Glutamatergic neuron (in vitro differentiated cells): Measurements from ENCODE around the gene TMEM221. TPM values are rescaled to one million over a fixed set of nuclear protein-coding genes. Genes with fewer than 3 reads are reported as not detected.

Source experiments
- DNase-seq: peaks from one replicate; pipeline ENCODE4 v3.0.0; 2022
- H3K27ac Mint-ChIP-seq: one replicate; pipeline ENCODE4 v1.8.0; 2020; ENCODE audit warnings: mild to moderate bottlenecking, mixed read lengths, inconsistent platforms; ENCODE audit not compliant: unreplicated experiment
- H3K27me3 Mint-ChIP-seq: one replicate; pipeline ENCODE4 v1.8.0; 2020; ENCODE audit warnings: mild to moderate bottlenecking, moderate library complexity, mixed read lengths, inconsistent platforms; ENCODE audit not compliant: unreplicated experiment
- H3K36me3 Mint-ChIP-seq: one replicate; pipeline ENCODE4 v1.8.0; 2020; ENCODE audit warnings: mild to moderate bottlenecking, mixed read lengths, inconsistent platforms; ENCODE audit not compliant: unreplicated experiment
- H3K4me1 Mint-ChIP-seq: one replicate; pipeline ENCODE4 v1.8.0; 2020; ENCODE audit warnings: mild to moderate bottlenecking, low read depth, mixed read lengths, inconsistent platforms; ENCODE audit not compliant: unreplicated experiment
- H3K4me3 Mint-ChIP-seq: one replicate; pipeline ENCODE4 v1.8.0; 2020; ENCODE audit warnings: mild to moderate bottlenecking, mixed read lengths, inconsistent platforms; ENCODE audit not compliant: unreplicated experiment
- H3K9me3 Mint-ChIP-seq: one replicate; pipeline ENCODE4 v1.8.0; 2020; ENCODE audit warnings: mild to moderate bottlenecking, moderate library complexity, mixed read lengths, inconsistent platforms; ENCODE audit not compliant: unreplicated experiment
- total RNA-seq: library from RNA; stranded (reverse); fragmentation: NEBNext Ultra II Directional; extraction: Animal tissue kit (Norgen Biotek cat#: 25700); gene quantifications from one replicate; pipeline ENCODE4 v1.2.1, GENCODE V29; 2021; ENCODE audit not compliant: unreplicated experiment
- TF ChIP-seq, protein P1 (sequence below): fragments of 200-600 bp; sonication (generic); IDR thresholded peaks from one replicate; pipeline ENCODE4 v1.5.0; 2021; ENCODE audit not compliant: partially characterized antibody, unreplicated experiment

TMEM221 gene
- total RNA-seq, 1 donor from 2014 or later: not detected

DNA sequence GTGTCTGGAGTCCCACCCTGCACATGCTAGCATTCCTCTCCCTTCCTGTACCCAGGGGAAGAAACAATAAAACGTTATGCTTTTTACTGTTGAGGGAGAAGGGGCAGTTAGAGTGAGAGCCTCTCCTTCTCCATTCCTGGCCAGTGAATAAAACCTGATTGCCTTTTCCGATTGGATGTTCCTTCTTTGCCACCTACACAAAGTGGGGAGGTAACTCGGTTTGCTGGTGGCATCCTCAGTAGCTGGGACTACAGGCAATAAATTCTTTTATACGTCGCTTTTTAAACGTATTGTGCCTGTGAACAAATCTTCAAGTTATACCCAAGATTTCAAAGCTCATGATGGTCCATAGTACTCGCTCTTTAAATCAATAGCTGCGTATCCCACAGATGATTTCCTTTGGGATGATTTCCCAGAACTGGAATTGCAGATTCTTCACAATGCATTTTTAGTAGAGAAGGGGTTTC, 29.3 kb downstream of the TMEM221 start:
- Mint-ChIP-seq H3K36me3 (no peaks in the 10 kb centered on the region), H3K9me3 (peaks cover 9% of the 10 kb centered on the region), H3K27ac (peak overlapping the region; percentile 89)

DNA sequence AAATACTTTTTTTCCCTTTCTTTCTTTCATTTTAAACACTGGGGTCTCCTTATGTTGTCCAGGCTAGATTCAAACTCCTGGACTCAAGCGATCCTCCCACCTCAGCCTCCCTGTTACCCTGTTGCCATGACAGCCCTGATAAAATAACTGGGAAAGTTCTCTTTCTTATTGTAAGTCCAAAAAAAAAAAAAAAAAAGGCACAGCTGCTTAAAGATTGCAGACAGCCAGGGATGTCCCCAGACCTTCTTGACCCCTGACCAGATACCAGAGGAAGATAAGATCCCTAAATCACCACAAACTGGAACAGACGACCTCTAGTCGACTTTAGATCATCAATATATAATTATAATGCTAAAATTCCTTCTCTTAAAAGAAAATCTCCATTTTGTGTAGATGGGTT, 29.8 kb downstream of the TMEM221 start:
- peaks cover 9% of the 10 kb centered on the region for H3K9me3 Mint-ChIP-seq
- H3K36me3 Mint-ChIP-seq: no peaks in the 10 kb centered on the region
- peak overlapping the region; percentile 89 for H3K27ac Mint-ChIP-seq
- TF ChIP-seq, protein P1, sequence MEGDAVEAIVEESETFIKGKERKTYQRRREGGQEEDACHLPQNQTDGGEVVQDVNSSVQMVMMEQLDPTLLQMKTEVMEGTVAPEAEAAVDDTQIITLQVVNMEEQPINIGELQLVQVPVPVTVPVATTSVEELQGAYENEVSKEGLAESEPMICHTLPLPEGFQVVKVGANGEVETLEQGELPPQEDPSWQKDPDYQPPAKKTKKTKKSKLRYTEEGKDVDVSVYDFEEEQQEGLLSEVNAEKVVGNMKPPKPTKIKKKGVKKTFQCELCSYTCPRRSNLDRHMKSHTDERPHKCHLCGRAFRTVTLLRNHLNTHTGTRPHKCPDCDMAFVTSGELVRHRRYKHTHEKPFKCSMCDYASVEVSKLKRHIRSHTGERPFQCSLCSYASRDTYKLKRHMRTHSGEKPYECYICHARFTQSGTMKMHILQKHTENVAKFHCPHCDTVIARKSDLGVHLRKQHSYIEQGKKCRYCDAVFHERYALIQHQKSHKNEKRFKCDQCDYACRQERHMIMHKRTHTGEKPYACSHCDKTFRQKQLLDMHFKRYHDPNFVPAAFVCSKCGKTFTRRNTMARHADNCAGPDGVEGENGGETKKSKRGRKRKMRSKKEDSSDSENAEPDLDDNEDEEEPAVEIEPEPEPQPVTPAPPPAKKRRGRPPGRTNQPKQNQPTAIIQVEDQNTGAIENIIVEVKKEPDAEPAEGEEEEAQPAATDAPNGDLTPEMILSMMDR: no peak
- peaks cover 11% of the 10 kb centered on the region for H3K4me1 Mint-ChIP-seq
- no peak for DNase-seq
- H3K4me3 Mint-ChIP-seq: peak overlapping the region; percentile 90
- H3K27me3 Mint-ChIP-seq: peaks cover 10% of the 10 kb centered on the region

More for the DNA sequence above, 29.3 kb downstream of the TMEM221 start:
- H3K4me3 Mint-ChIP-seq: peak overlapping the region; percentile 90
- TF ChIP-seq, protein P1: no peak
- no peak for DNase-seq
- H3K4me1 Mint-ChIP-seq: peaks cover 11% of the 10 kb centered on the region
- H3K27me3 Mint-ChIP-seq: peaks cover 10% of the 10 kb centered on the region

DNA sequence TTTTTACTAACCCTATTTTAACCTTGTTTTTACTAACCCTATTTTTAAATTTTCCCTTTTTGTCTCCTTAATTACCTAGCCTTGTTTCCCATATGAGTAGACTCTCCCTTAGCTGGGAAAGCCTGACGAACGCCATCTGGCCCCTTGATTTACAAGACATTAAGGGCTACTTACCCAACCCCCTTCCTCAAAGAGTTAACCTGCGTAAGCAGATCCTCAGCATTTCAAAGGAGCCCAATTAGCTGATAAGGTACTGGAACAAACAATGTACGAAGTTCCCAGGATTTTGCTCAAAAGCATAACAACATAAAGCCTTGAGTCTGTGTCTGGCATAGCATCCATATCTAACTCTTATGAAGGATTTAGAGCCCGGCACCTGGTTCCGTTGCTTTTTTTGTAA, 33.3 kb downstream of the TMEM221 start:
- H3K4me3 Mint-ChIP-seq: peak overlapping the region; percentile 82
- no peak for DNase-seq

DNA sequence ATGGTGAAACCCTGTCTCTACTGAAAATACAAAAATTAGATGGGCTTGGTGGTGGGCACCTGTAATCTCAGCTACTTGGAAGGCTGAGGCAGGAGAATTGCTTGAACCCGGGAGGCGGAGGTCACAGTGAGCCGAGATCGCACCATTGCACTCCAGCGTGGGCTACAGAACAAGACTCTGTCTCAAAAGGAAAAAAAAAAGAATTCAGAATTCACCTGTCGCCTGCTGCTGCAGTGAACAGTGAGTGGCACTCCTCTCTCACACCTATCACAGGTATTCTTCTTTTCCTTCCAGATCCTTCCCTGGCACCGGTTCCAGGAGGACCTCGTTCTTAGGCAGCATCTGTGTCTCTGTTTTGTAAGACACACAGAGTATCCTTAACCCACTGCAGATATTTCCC, 34.4 kb downstream of the TMEM221 start:
- DNase-seq: no peak
- Mint-ChIP-seq H3K36me3 (no peaks in the 10 kb centered on the region), H3K9me3 (no peaks in the 10 kb centered on the region), H3K27ac (no peak overlapping the region), H3K4me3 (no peak overlapping the region), H3K4me1 (peaks cover 18% of the 10 kb centered on the region), H3K27me3 (peaks cover 4% of the 10 kb centered on the region)
- TF ChIP-seq, protein P1: no peak

More for the DNA sequence above, 33.3 kb downstream of the TMEM221 start:
- Mint-ChIP-seq H3K36me3 (no peaks in the 10 kb centered on the region), H3K27ac (peak overlapping the region; percentile 89), H3K9me3 (peaks cover 6% of the 10 kb centered on the region), H3K4me1 (peaks cover 18% of the 10 kb centered on the region), H3K27me3 (peaks cover 7% of the 10 kb centered on the region)
- TF ChIP-seq, protein P1: no peak

DNA sequence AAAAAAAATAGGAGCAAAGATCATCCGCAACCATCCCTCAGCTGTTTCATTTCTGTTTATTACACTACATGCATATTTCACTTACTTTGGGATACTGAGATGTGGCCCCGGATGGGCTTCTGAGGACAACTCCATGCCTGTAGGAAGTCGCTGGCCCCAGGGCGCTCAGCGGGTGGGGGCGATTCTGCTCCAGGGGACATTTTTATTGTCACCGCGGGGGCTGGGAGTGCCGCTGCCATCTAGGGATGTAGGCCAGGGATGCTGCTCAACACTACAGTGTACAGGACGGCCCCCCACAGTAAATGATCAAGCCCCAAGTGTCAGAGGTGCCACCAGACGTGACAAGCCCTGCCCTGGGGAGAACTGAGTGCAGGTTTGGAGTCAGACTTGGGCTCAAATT, 36.7 kb downstream of the TMEM221 start:
- H3K27me3 Mint-ChIP-seq: peaks cover 2% of the 10 kb centered on the region
- DNase-seq: no peak
- H3K4me1 Mint-ChIP-seq: peaks cover 21% of the 10 kb centered on the region
- H3K36me3 Mint-ChIP-seq: no peaks in the 10 kb centered on the region
- H3K9me3 Mint-ChIP-seq: no peaks in the 10 kb centered on the region
- TF ChIP-seq, protein P1: no peak
- no peak overlapping the region for H3K4me3 Mint-ChIP-seq
- H3K27ac Mint-ChIP-seq: no peak overlapping the region
